Panc1 (cell line): Measurements from ENCODE around the gene POU2F2. TPM values are rescaled to one million over a fixed set of nuclear protein-coding genes. Genes with fewer than 3 reads are reported as not detected.

Experiments used
- ATAC-seq: fragments of 200-7000 bp; cut with Tn5 transposase; 2 replicates; pipeline ENCODE4 v1.9.1; 2020; ENCODE audit warnings: mild to moderate bottlenecking, moderate library complexity
- BruUV-seq: library from RNA; stranded (reverse); fragments of 400-500 nt; replicated peaks from 2 replicates; lab custom pipeline; 2021; lab: Mats Ljungman, UMichigan
- CTCF ChIA-PET: fragments of 300-600 bp; sonication (Branson Sonifier 250); formaldehyde crosslinking; loops from one replicate; lab custom pipeline; 2022; ENCODE audit warnings: antibody characterized with exemption; lab: Charles Lee
- POLR2A ChIA-PET: fragments of 300-600 bp; sonication (Branson Sonifier 250); formaldehyde crosslinking; loops from one replicate; lab custom pipeline; 2022; ENCODE audit warnings: antibody characterized with exemption; lab: Charles Lee
- DNase-seq: peaks from one replicate; pipeline ENCODE4 v3.0.0-alpha.2; 2010; ENCODE audit warnings: low read depth, low spot score
- H3K27ac ChIP-seq: 2 replicates; pipeline ENCODE4 v1.5.1; 2011; ENCODE audit warnings: mild to moderate bottlenecking, low read length, inconsistent platforms
- H3K27me3 ChIP-seq: fragments of 200-500 bp; sonication (Bioruptor generic); 2 replicates; pipeline ENCODE4 v1.6.0; 2014; ENCODE audit warnings: low read length, inconsistent platforms; ENCODE audit not compliant: control insufficient read depth, insufficient read depth
- H3K36me3 ChIP-seq: fragments of 200-500 bp; sonication (Bioruptor generic); 2 replicates; pipeline ENCODE4 v1.5.1; 2014; ENCODE audit warnings: inconsistent platforms, mild to moderate bottlenecking, low read length, moderate library complexity; ENCODE audit not compliant: control insufficient read depth, insufficient read depth
- H3K4me1 ChIP-seq: 2 replicates; pipeline ENCODE4 v1.5.1; 2011; ENCODE audit warnings: inconsistent platforms, mild to moderate bottlenecking, low read length, moderate library complexity; ENCODE audit not compliant: control insufficient read depth, insufficient read depth
- H3K4me3 ChIP-seq, 2 experiments: 2 replicates each; pipeline ENCODE4 v1.5.1; 2011 to 2012; ENCODE audit warnings: low read depth in 2 of 2, low read length in 2 of 2, mild to moderate bottlenecking in 2 of 2, inconsistent platforms in 1 of 2, moderate library complexity in 1 of 2
- H3K9me3 ChIP-seq: fragments of 200-500 bp; sonication (Bioruptor generic); 2 replicates; pipeline ENCODE4 v1.5.1; 2014; ENCODE audit warnings: low read depth, mild to moderate bottlenecking, inconsistent platforms, low read length, moderate library complexity; ENCODE audit not compliant: control insufficient read depth, insufficient read depth
- CTCF ChIP-seq: fragments of 450-650 bp; IDR thresholded peaks from 2 replicates; pipeline ENCODE4 v1.5.1; 2017; ENCODE audit warnings: mild to moderate bottlenecking
- POLR2AphosphoS5 ChIP-seq: IDR thresholded peaks from 2 replicates; pipeline ENCODE4 v1.6.1; 2012; ENCODE audit warnings: mild to moderate bottlenecking, low read depth, low read length, moderate library complexity
- REST ChIP-seq, 2 experiments: IDR thresholded peaks; 2 replicates each; pipeline ENCODE4 v1.6.1; 2011 to 2012; ENCODE audit warnings: low read depth in 2 of 2, control low read depth in 1 of 2, low read length in 1 of 2, mild to moderate bottlenecking in 1 of 2, moderate library complexity in 1 of 2; ENCODE audit not compliant: insufficient read depth in 1 of 2
- SIN3A ChIP-seq: IDR thresholded peaks from 2 replicates; pipeline ENCODE4 v1.6.1; 2012; ENCODE audit warnings: low read depth, mild to moderate bottlenecking, low read length, moderate library complexity, borderline replicate concordance; ENCODE audit not compliant: insufficient read depth
- TCF7L2 ChIP-seq: IDR thresholded peaks from 2 replicates; pipeline ENCODE4 v1.6.1; 2011; ENCODE audit warnings: mild to moderate bottlenecking, low read depth, low read length, inconsistent platforms
- in situ Hi-C: cut with HindIII; loops from 2 replicates; pipeline ENCODE4 v1.10.0; 2016; ENCODE audit warnings: low sequenced_read_pairs, low pct_unique_long_range_greater_than_20kb
- intact Hi-C: fragments of 100-400 bp; cut with micrococcal nuclease; formaldehyde crosslinking; loops from one replicate; pipeline ENCODE4 v1.10.0; 2022; ENCODE audit not compliant: unreplicated experiment
- total RNA-seq: library from RNA; stranded (reverse); gene quantifications from one replicate; pipeline ENCODE4 v1.2.1, GENCODE V29; 2021; ENCODE audit not compliant: unreplicated experiment

The POU2F2 gene
- total RNA-seq, 1 experiment from 2014 or later = 0.10 TPM

DNA sequence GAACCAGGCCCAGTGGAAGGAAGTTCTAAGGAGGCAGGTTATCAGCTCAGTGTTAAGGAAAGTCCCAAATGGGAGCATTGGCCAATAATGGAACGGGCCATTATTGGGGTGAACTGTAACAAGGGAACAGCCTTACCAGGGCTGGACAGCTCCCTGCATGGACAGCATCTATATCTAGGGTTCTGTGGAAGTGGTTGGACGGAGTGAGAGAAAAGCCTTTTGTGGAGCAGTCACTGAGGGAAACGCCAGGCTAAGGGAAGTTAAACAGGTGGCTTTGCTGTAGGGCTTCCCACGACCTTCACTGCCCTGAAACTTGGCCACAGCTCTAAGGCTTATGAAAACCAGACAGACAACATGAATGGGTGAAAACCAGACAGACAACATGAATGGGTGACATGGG lies 17.0 kb downstream of the POU2F2 start:
- DNase-seq (no peak), ATAC-seq (no peak)
- in situ Hi-C loops = no loop called here
- CTCF ChIA-PET = interaction anchor here (0.6 kb wide), 1 partner anchor 174 kb away, joined by 6 read pairs; no protein-coding TSS in a partner anchor
- POLR2A ChIA-PET = interaction anchor here (0.6 kb wide), 1 partner anchor 9 kb away, joined by 4 read pairs; no protein-coding TSS in a partner anchor
- Histone ChIP-seq H3K27me3 (no peaks in the 10 kb centered on the region), H3K4me3 (no peak overlapping the region), H3K27ac (no peak overlapping the region), H3K36me3 (no peaks in the 10 kb centered on the region), H3K4me1 (peaks cover 9% of the 10 kb centered on the region), H3K9me3 (no peaks in the 10 kb centered on the region)
- intact Hi-C loops = no loop called here
- TF ChIP-seq REST (IDR thresholded peaks at IDR 0.05; ENCODE audit: insufficient read depth in 1 of 2, low read depth in 2 of 2, low read length in 1 of 2) = peak; percentile 48 to 66; a peak in 2 of 4 replicates
- no peak for TF ChIP-seq POLR2AphosphoS5
- TF ChIP-seq SIN3A = no peak
- no peak for TF ChIP-seq TCF7L2
- TF ChIP-seq CTCF = no peak
- BruUV-seq = no TSS peak

DNA sequence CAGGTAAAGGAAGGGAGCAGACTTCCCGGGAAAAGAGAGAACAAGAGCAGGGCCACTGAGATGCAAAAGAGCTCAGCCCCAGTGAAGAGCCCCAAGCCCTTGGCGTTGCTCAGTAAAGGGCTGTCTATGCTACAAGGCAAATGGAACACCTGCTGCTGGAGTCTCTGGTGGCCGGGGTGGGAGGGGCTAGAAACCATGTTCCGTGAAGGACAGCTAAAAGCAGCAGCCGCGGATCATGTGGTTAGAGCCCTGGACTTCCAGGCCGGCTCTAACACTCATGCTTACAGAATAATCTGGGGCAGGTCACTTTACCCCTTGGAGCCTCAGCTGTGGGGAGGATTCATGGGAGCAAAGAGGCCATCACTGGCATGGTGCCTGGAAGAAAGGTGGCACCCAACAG lies 17.8 kb downstream of the POU2F2 start:
- BruUV-seq = no TSS peak
- no peaks in the 10 kb centered on the region for H3K9me3 ChIP-seq
- no peak overlapping the region for H3K4me3 ChIP-seq
- in situ Hi-C loops = no loop called here
- intact Hi-C loops = no loop called here
- no peak for TF ChIP-seq REST (IDR thresholded peaks at IDR 0.05; ENCODE audit: insufficient read depth in 1 of 2, low read depth in 2 of 2, low read length in 1 of 2)
- TF ChIP-seq POLR2AphosphoS5 = no peak
- TF ChIP-seq SIN3A = no peak
- TF ChIP-seq CTCF = no peak
- TF ChIP-seq TCF7L2 = no peak
- ChIA-PET CTCF (interaction anchor here (0.5 to 0.9 kb wide), 4 partner anchors 38 to 269 kb away, joined by 3 to 6 read pairs (median 4); partner anchors contain the start of gene ZNF574), POLR2A (no interaction called here)
- H3K27ac ChIP-seq = no peak overlapping the region
- ATAC-seq (no peak), DNase-seq (no peak)
- peaks cover 9% of the 10 kb centered on the region for H3K4me1 ChIP-seq
- H3K36me3 ChIP-seq = no peaks in the 10 kb centered on the region
- H3K27me3 ChIP-seq = no peaks in the 10 kb centered on the region
